AG04450 (cell line): ENCODE data around the gene RNF130. TPM values are rescaled to one million over a fixed set of nuclear protein-coding genes. Genes with fewer than 3 reads are reported as not detected.

Experiments used
- CTCF ChIA-PET: fragments of 300-600, 350-600 bp; formaldehyde crosslinking; extraction: SDS; loops from one replicate; lab custom pipeline; 2022; ENCODE audit warnings: antibody characterized with exemption, inconsistent platforms; lab: Charles Lee
- POLR2A ChIA-PET: fragments of 350-600 bp; formaldehyde crosslinking; extraction: SDS; loops from one replicate; lab custom pipeline; 2021; ENCODE audit warnings: antibody characterized with exemption, inconsistent platforms; lab: Yijun Ruan, JAX
- DNase-seq: peaks from one replicate; pipeline ENCODE4 v3.0.0-alpha.2; 2011; ENCODE audit warnings: low read depth, low spot score
- H3K27ac ChIP-seq: one replicate; pipeline ENCODE4 v1.5.1; 2012; ENCODE audit warnings: low read depth, low read length, control low read depth
- H3K27me3 ChIP-seq: one replicate; pipeline ENCODE4 v1.6.0; 2012; ENCODE audit warnings: low read length; ENCODE audit not compliant: control insufficient read depth, insufficient read depth
- H3K4me3 ChIP-seq: 2 replicates; pipeline ENCODE4 v1.5.1; 2011; ENCODE audit warnings: mild to moderate bottlenecking, low read depth, low read length, control low read depth
- H3K9me3 ChIP-seq: 2 replicates; pipeline ENCODE4 v1.5.1; 2012; ENCODE audit warnings: low read length; ENCODE audit not compliant: control insufficient read depth, insufficient read depth
- CTCF ChIP-seq: IDR thresholded peaks from 2 replicates; pipeline ENCODE4 v1.5.1; 2011; ENCODE audit warnings: low read depth, low read length, control low read depth, inconsistent platforms
- polyA plus RNA-seq: library from polyadenylated mRNA; depleted of rRNA; stranded (reverse); fragments of >200 nt; gene quantifications from 2 replicates; pipeline ENCODE4 v1.2.3, GENCODE V29; 2011

The RNF130 gene
- polyA plus RNA-seq, 1 experiment, result 38.9 TPM

GRCh38 chr5:179909224-179909623 is 162.3 kb downstream of the RNF130 start:
- CTCF ChIA-PET, result interaction anchor here (0.6 kb wide), 1 partner anchor 1158 kb away, joined by 3 read pairs; no protein-coding TSS in a partner anchor
- TF ChIP-seq CTCF, result no peak
- Histone ChIP-seq H3K4me3 (no peak overlapping the region), H3K27me3 (no peaks in the 10 kb centered on the region), H3K27ac (no peak overlapping the region), H3K9me3 (no peaks in the 10 kb centered on the region; the same call in 1 of the 2 replicates)
- POLR2A ChIA-PET, result no interaction called here
- no peak for DNase-seq

- CTCF ChIA-PET, result interaction anchor here (0.7 to 0.8 kb wide), 7 partner anchors 8 to 308 kb away, joined by 3 to 5 read pairs (median 4); no protein-coding TSS in a partner anchor
- H3K4me3 ChIP-seq, result no peak overlapping the region
- TF ChIP-seq CTCF, result peak; percentile 16; the same call in 1 of the 2 replicates
- H3K27me3 ChIP-seq, result no peaks in the 10 kb centered on the region
- POLR2A ChIA-PET, result interaction anchor here (0.8 kb wide), 1 partner anchor 176 kb away, joined by 4 read pairs; no protein-coding TSS in a partner anchor
- H3K9me3 ChIP-seq, result no peaks in the 10 kb centered on the region; the same call in 1 of the 2 replicates
- no peak overlapping the region for H3K27ac ChIP-seq
- no peak for DNase-seq
Observed at GRCh38 chr5:179908528-179908927, 163.0 kb downstream of the RNF130 start.

GRCh38 chr5:179907556-179908324 is 163.8 kb downstream of the RNF130 start, which contains the start of gene TBC1D9B:
TBC1D9B (minus strand) TSS chr5:179907897; CDS start chr5:179907821, 76 bp downstream.
- DNase-seq, result no peak
- POLR2A ChIA-PET, result interaction anchor here (0.8 kb wide), 1 partner anchor 176 kb away, joined by 4 read pairs; no protein-coding TSS in a partner anchor
- CTCF ChIA-PET, result interaction anchor here (0.6 to 1.2 kb wide), 9 partner anchors 8 to 307 kb away, joined by 3 to 5 read pairs (median 4); no protein-coding TSS in a partner anchor

GRCh38 chr5:179906795-179907555 is 164.6 kb downstream of the RNF130 start:
- H3K27ac ChIP-seq, result no peak overlapping the region
- CTCF ChIA-PET, result interaction anchor here (0.9 to 1.2 kb wide), 2 partner anchors 143 to 183 kb away, joined by 3 to 4 read pairs; no protein-coding TSS in a partner anchor
- no peak for TF ChIP-seq CTCF

More at GRCh38 chr5:179907556-179908324, 163.8 kb downstream of the RNF130 start, which contains the start of gene TBC1D9B:
- Histone ChIP-seq H3K27me3 (no peaks in the 10 kb centered on the region), H3K9me3 (no peaks in the 10 kb centered on the region; the same call in 1 of the 2 replicates), H3K27ac (peak within 1 kb of the TSS; percentile 21), H3K4me3 (peak within 1 kb of the TSS; percentile 83)
- 0 out of 2 replicates have a peak, but pooled peaks have one; percentile 8 for TF ChIP-seq CTCF

More at GRCh38 chr5:179906795-179907555, 164.6 kb downstream of the RNF130 start:
- H3K27me3 ChIP-seq, result no peaks in the 10 kb centered on the region
- H3K4me3 ChIP-seq, result peak overlapping the region; percentile 83
- POLR2A ChIA-PET, result no interaction called here
- DNase-seq, result no peak
- H3K9me3 ChIP-seq, result no peaks in the 10 kb centered on the region; the same call in 1 of the 2 replicates
